Activated T-cell treated with anti-CD3 and anti-CD28 coated beads, Interleukin-2, amount 50 U/mL, for 48 hours (primary cell): Measurements from ENCODE around the gene CDH13.

Experiments used
- DNase-seq, 2 experiments: peaks; one replicate each; pipeline ENCODE4 v3.0.0-alpha.2; 2020

CDH13 gene

GRCh38 chr16:83070416-83071209, 443.8 kb downstream of the CDH13 start:
- DNase-seq, result no peak

GRCh38 chr16:83075956-83076355, 449.2 kb downstream of the CDH13 start:
- no peak for DNase-seq

- no peak for DNase-seq
Measured at GRCh38 chr16:83083361-83083760, 456.6 kb downstream of the CDH13 start.

- DNase-seq, result no peak
Measured at GRCh38 chr16:83085660-83086059, 458.9 kb downstream of the CDH13 start.

GRCh38 chr16:83095941-83096692, 469.3 kb downstream of the CDH13 start:
- no peak for DNase-seq

GRCh38 chr16:83098536-83098935, 471.8 kb downstream of the CDH13 start:
- DNase-seq, result no peak

GRCh38 chr16:83100679-83101078, 473.9 kb downstream of the CDH13 start:
- DNase-seq, result no peak

GRCh38 chr16:83102336-83102735, 475.6 kb downstream of the CDH13 start:
- DNase-seq, result no peak

- DNase-seq, result no peak
Measured at GRCh38 chr16:83105279-83106077, 478.7 kb downstream of the CDH13 start.

GRCh38 chr16:83109490-83110125, 482.8 kb downstream of the CDH13 start:
- DNase-seq, result no peak

- DNase-seq, result no peak
Measured at GRCh38 chr16:83110269-83110668, 483.5 kb downstream of the CDH13 start.

- DNase-seq, result no peak
Measured at GRCh38 chr16:83113317-83113716, 486.5 kb downstream of the CDH13 start.

- no peak for DNase-seq
Measured at GRCh38 chr16:83113811-83114210, 487.0 kb downstream of the CDH13 start.

GRCh38 chr16:83115491-83116232, 488.9 kb downstream of the CDH13 start:
- no peak for DNase-seq

GRCh38 chr16:83116274-83116892, 489.6 kb downstream of the CDH13 start:
- no peak for DNase-seq

GRCh38 chr16:83117810-83118209, 491.0 kb downstream of the CDH13 start:
- DNase-seq, result no peak

GRCh38 chr16:83118365-83118764, 491.6 kb downstream of the CDH13 start:
- no peak for DNase-seq

GRCh38 chr16:83125999-83126568, 499.3 kb downstream of the CDH13 start:
- DNase-seq, result no peak

- DNase-seq, result no peak
Measured at GRCh38 chr16:83128041-83128440, 501.3 kb downstream of the CDH13 start.

- no peak for DNase-seq
Measured at GRCh38 chr16:83130039-83130438, 503.3 kb downstream of the CDH13 start.

GRCh38 chr16:83134638-83135037, 507.9 kb downstream of the CDH13 start:
- no peak for DNase-seq
